Esophagus squamous epithelium (tissue), 4 donors: ENCODE results near the gene RTP5.

Experiments used
- CTCF ChIP-seq, 6 experiments: fragments of 450-650 bp in 4 of 6; fragments of 200-600 bp in 2 of 6; sonication (generic) in 2 of 6; IDR thresholded peaks; one replicate each; pipeline ENCODE4 v1.5.1; 2016 to 2019; ENCODE audit warnings: antibody characterized with exemption in 6 of 6, mild to moderate bottlenecking in 4 of 6, moderate library complexity in 4 of 6
- POLR2A ChIP-seq, 4 donors: fragments of 450-650 bp; IDR thresholded peaks; one replicate each; pipeline ENCODE4 v1.6.1; 2017; ENCODE audit warnings: antibody characterized with exemption in 4 of 4, mild to moderate bottlenecking in 4 of 4, moderate library complexity in 3 of 4

- no peak for TF ChIP-seq CTCF (IDR thresholded peaks at IDR 0.05)
- no peak for TF ChIP-seq POLR2A (IDR thresholded peaks at IDR 0.05)
Measured at GRCh38 chr2:241896746-241897201, 27.2 kb downstream of the RTP5 start.
